ENCODE results near the gene SH3BP5L.

Gene SH3BP5L

GRCh38 chr1:248858096-248858890 lies 32.6 kb upstream of the SH3BP5L start:
- peak overlapping the region; percentile 89 for H3K9ac ChIP-seq (ENCODE audit: low read depth, low read length)
- H3K9me3 ChIP-seq (ENCODE audit: insufficient read depth, low read depth, low read length), result no peaks in the 10 kb centered on the region
- H3K4me3 ChIP-seq (ENCODE audit: low read length), result peak overlapping the region; percentile 78
- peaks cover 5% of the 10 kb centered on the region; the same call in 1 of the 2 replicates for H3K4me1 ChIP-seq (ENCODE audit: insufficient read depth, low read length)
- peaks cover 31% of the 10 kb centered on the region for H3K36me3 ChIP-seq (ENCODE audit: insufficient read depth, low read depth, low read length)
- peak overlapping the region; percentile 36 for H3K27ac ChIP-seq (ENCODE audit: low read length)
- H3K27me3 ChIP-seq (ENCODE audit: insufficient read depth, low read length), result peaks cover 29% of the 10 kb centered on the region

DNA sequence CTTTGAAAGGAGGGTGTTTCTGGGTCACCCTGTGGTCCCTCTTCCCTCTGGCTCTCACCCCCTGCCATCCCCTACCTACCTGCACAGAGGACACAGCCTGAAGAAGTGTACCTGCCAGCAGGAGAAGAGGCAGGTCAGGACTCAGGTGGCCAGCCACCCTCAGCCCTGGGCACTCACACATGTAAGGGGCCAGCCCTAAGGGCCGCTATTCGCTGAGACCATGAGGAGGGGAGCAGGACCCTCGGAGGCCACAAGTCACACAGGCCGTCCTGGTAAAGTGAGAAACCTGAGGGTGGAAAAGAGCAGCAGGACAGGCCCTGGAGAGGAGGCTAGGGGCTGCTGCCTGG lies 32.0 kb upstream of the SH3BP5L start:
- Histone ChIP-seq H3K9me3 (ENCODE audit: insufficient read depth, low read depth, low read length) (no peaks in the 10 kb centered on the region), H3K4me1 (ENCODE audit: insufficient read depth, low read length) (peaks cover 5% of the 10 kb centered on the region; the same call in 1 of the 2 replicates), H3K27ac (ENCODE audit: low read length) (no peak overlapping the region)

DNA sequence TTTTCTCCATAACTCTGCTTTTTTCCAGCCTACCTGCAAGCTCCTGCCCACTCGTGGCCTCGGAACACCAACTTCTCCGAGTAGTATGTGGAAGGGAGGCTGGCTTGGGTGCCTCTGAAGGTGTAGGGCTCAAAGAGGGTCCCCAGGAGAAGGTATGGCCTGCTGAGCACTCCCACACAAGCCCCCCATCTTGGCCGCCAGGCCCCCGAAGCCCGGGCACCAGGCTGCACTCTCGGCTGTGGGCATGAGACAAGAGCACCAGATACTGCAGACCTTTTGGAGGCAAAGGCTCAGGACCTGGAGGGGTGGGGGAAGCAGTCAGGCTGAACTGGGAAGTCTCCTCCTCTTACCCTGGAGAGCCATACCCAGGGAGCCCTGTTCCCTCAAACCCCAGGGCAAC lies 31.5 kb upstream of the SH3BP5L start:
- peaks cover 5% of the 10 kb centered on the region; the same call in 1 of the 2 replicates for H3K4me1 ChIP-seq (ENCODE audit: insufficient read depth, low read length)
- peak overlapping the region; percentile 89 for H3K9ac ChIP-seq (ENCODE audit: low read depth, low read length)
- H3K36me3 ChIP-seq (ENCODE audit: insufficient read depth, low read depth, low read length), result peaks cover 33% of the 10 kb centered on the region
- H3K9me3 ChIP-seq (ENCODE audit: insufficient read depth, low read depth, low read length), result no peaks in the 10 kb centered on the region
- no peak overlapping the region for H3K27ac ChIP-seq (ENCODE audit: low read length)
- peaks cover 18% of the 10 kb centered on the region for H3K27me3 ChIP-seq (ENCODE audit: insufficient read depth, low read length)
- H3K4me3 ChIP-seq (ENCODE audit: low read length), result peak overlapping the region; percentile 78

More for the DNA sequence above, 32.0 kb upstream of the SH3BP5L start:
- peak overlapping the region; percentile 78 for H3K4me3 ChIP-seq (ENCODE audit: low read length)
- H3K27me3 ChIP-seq (ENCODE audit: insufficient read depth, low read length), result peaks cover 24% of the 10 kb centered on the region
- peaks cover 33% of the 10 kb centered on the region for H3K36me3 ChIP-seq (ENCODE audit: insufficient read depth, low read depth, low read length)
- peak overlapping the region; percentile 89 for H3K9ac ChIP-seq (ENCODE audit: low read depth, low read length)

- Histone ChIP-seq H3K36me3 (ENCODE audit: insufficient read depth, low read depth, low read length) (peaks cover 40% of the 10 kb centered on the region), H3K9me3 (ENCODE audit: insufficient read depth, low read depth, low read length) (no peaks in the 10 kb centered on the region), H3K27me3 (ENCODE audit: insufficient read depth, low read length) (peaks cover 8% of the 10 kb centered on the region), H3K4me3 (ENCODE audit: low read length) (no peak overlapping the region), H3K9ac (ENCODE audit: low read depth, low read length) (no peak overlapping the region), H3K27ac (ENCODE audit: low read length) (no peak overlapping the region), H3K4me1 (ENCODE audit: insufficient read depth, low read length) (peaks cover 5% of the 10 kb centered on the region; the same call in 1 of the 2 replicates)
Measured at GRCh38 chr1:248856176-248856575, 30.5 kb upstream of the SH3BP5L start.

DNA sequence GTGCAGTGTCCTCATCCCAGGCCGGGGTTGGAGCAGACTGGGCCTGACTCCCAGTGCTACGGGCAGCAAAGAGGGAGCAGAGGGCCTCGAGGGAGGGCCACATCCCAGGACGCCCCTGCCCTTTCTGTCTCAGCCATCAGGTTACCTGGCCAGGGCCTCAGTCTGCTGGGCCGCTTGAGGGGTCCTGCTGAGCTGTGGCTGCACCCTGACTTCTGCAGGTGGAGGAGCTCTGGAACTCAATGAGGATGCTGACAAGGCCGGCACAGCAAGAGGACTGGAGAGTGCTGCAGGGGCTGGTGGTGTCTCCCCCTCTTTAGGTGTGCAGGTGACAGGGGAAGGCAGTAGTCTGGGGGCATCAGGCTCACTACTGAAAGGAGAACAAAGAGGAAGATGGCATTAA lies 29.9 kb upstream of the SH3BP5L start:
- Histone ChIP-seq H3K36me3 (ENCODE audit: insufficient read depth, low read depth, low read length) (peaks cover 40% of the 10 kb centered on the region), H3K9me3 (ENCODE audit: insufficient read depth, low read depth, low read length) (no peaks in the 10 kb centered on the region), H3K4me1 (ENCODE audit: insufficient read depth, low read length) (peaks cover 5% of the 10 kb centered on the region; the same call in 1 of the 2 replicates), H3K9ac (ENCODE audit: low read depth, low read length) (no peak overlapping the region), H3K27ac (ENCODE audit: low read length) (no peak overlapping the region), H3K4me3 (ENCODE audit: low read length) (no peak overlapping the region), H3K27me3 (ENCODE audit: insufficient read depth, low read length) (0 out of 2 replicates have a peak, but pooled peaks cover 2% of the 10 kb centered on the region)

- Histone ChIP-seq H3K9me3 (ENCODE audit: insufficient read depth, low read depth, low read length) (no peaks in the 10 kb centered on the region), H3K9ac (ENCODE audit: low read depth, low read length) (no peak overlapping the region), H3K4me1 (ENCODE audit: insufficient read depth, low read length) (no peaks in the 10 kb centered on the region; the same call in 1 of the 2 replicates), H3K4me3 (ENCODE audit: low read length) (no peak overlapping the region), H3K27me3 (ENCODE audit: insufficient read depth, low read length) (no peaks in the 10 kb centered on the region), H3K27ac (ENCODE audit: low read length) (no peak overlapping the region), H3K36me3 (ENCODE audit: insufficient read depth, low read depth, low read length) (peaks cover 58% of the 10 kb centered on the region)
Measured at GRCh38 chr1:248853663-248854375, 28.1 kb upstream of the SH3BP5L start.

DNA sequence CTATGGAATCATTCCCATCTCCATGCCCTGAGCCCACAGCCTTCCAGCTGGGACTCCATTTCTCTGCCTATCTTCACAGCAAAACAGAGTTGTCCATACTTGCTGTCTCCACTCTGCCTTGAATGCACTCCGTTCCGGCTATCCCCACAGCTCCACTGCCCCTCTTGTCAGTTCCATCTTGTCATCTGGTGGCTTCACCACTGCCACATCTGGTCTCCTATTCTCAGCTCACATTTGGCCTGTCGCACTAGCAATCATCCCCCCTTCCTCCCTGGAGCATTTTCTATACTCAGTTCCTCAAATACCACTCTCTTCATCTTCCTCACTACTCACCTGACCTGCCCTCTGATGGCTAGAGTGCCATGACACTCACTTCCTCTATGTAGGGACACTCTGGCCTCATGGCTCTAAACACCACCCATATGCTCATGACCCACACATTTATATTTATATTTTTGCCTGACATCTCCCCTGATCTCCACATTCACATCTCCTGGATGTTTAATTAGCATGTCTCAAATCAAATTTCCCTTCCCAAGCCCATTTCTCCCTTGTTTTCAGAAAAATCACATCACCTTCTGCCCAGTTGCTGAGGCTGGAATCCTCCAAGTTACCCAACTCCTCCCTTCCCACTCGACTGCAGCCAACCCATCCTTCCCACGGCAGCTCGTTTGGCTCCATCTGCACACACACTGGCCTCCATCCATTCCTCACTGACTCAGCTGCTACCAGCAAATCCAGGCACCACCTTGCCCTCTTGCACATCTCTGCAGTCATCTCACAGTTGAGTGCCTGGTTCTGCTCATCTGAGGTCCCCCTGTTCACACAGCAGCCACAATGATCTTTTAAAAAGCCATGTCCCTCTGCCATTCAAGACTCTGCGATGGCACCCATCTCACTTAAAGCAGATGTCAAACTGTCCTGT lies 27.0 kb upstream of the SH3BP5L start:
- Histone ChIP-seq H3K27me3 (ENCODE audit: insufficient read depth, low read length) (no peaks in the 10 kb centered on the region), H3K36me3 (ENCODE audit: insufficient read depth, low read depth, low read length) (peaks cover 61% of the 10 kb centered on the region), H3K4me1 (ENCODE audit: insufficient read depth, low read length) (no peaks in the 10 kb centered on the region; the same call in 1 of the 2 replicates), H3K4me3 (ENCODE audit: low read length) (no peak overlapping the region), H3K27ac (ENCODE audit: low read length) (no peak overlapping the region), H3K9ac (ENCODE audit: low read depth, low read length) (no peak overlapping the region), H3K9me3 (ENCODE audit: insufficient read depth, low read depth, low read length) (no peaks in the 10 kb centered on the region)

GRCh38 chr1:248851390-248851789 lies 25.7 kb upstream of the SH3BP5L start:
- H3K27ac ChIP-seq (ENCODE audit: low read length), result no peak overlapping the region
- no peaks in the 10 kb centered on the region for H3K9me3 ChIP-seq (ENCODE audit: insufficient read depth, low read depth, low read length)
- peaks cover 70% of the 10 kb centered on the region for H3K36me3 ChIP-seq (ENCODE audit: insufficient read depth, low read depth, low read length)
- H3K27me3 ChIP-seq (ENCODE audit: insufficient read depth, low read length), result no peaks in the 10 kb centered on the region
- no peak overlapping the region for H3K4me3 ChIP-seq (ENCODE audit: low read length)
- H3K4me1 ChIP-seq (ENCODE audit: insufficient read depth, low read length), result no peaks in the 10 kb centered on the region
- no peak overlapping the region for H3K9ac ChIP-seq (ENCODE audit: low read depth, low read length)

- Histone ChIP-seq H3K9ac (ENCODE audit: low read depth, low read length) (no peak overlapping the region), H3K36me3 (ENCODE audit: insufficient read depth, low read depth, low read length) (peaks cover 70% of the 10 kb centered on the region)
Measured at GRCh38 chr1:248850536-248851251, 25.0 kb upstream of the SH3BP5L start.

GRCh38 chr1:248850124-248850523 lies 24.4 kb upstream of the SH3BP5L start:
- H3K9me3 ChIP-seq (ENCODE audit: insufficient read depth, low read depth, low read length), result no peaks in the 10 kb centered on the region
- H3K27me3 ChIP-seq (ENCODE audit: insufficient read depth, low read length), result no peaks in the 10 kb centered on the region
- H3K4me3 ChIP-seq (ENCODE audit: low read length), result no peak overlapping the region
- H3K36me3 ChIP-seq (ENCODE audit: insufficient read depth, low read depth, low read length), result peaks cover 70% of the 10 kb centered on the region
- H3K27ac ChIP-seq (ENCODE audit: low read length), result no peak overlapping the region
- H3K4me1 ChIP-seq (ENCODE audit: insufficient read depth, low read length), result no peaks in the 10 kb centered on the region
- no peak overlapping the region for H3K9ac ChIP-seq (ENCODE audit: low read depth, low read length)

More at GRCh38 chr1:248850536-248851251, 25.0 kb upstream of the SH3BP5L start:
- Histone ChIP-seq H3K27ac (ENCODE audit: low read length) (no peak overlapping the region), H3K4me3 (ENCODE audit: low read length) (no peak overlapping the region), H3K27me3 (ENCODE audit: insufficient read depth, low read length) (no peaks in the 10 kb centered on the region), H3K9me3 (ENCODE audit: insufficient read depth, low read depth, low read length) (no peaks in the 10 kb centered on the region), H3K4me1 (ENCODE audit: insufficient read depth, low read length) (no peaks in the 10 kb centered on the region)

- Histone ChIP-seq H3K4me3 (ENCODE audit: low read length) (no peak overlapping the region), H3K27me3 (ENCODE audit: insufficient read depth, low read length) (no peaks in the 10 kb centered on the region), H3K4me1 (ENCODE audit: insufficient read depth, low read length) (no peaks in the 10 kb centered on the region), H3K27ac (ENCODE audit: low read length) (no peak overlapping the region), H3K9me3 (ENCODE audit: insufficient read depth, low read depth, low read length) (no peaks in the 10 kb centered on the region), H3K9ac (ENCODE audit: low read depth, low read length) (no peak overlapping the region), H3K36me3 (ENCODE audit: insufficient read depth, low read depth, low read length) (peaks cover 70% of the 10 kb centered on the region)
Measured at GRCh38 chr1:248849637-248850036, 23.9 kb upstream of the SH3BP5L start.
